Subcutaneous adipose tissue (tissue), 4 donors: ENCODE results near the gene DUOX1. TPM values are rescaled to one million over a fixed set of nuclear protein-coding genes. Genes with fewer than 3 reads are reported as not detected.

Experiments
- CTCF ChIP-seq: fragments of 450-650 bp; IDR thresholded peaks from one replicate; pipeline ENCODE4 v1.5.1; 2016; ENCODE audit warnings: low read depth, mild to moderate bottlenecking, control low read depth, antibody characterized with exemption, moderate library complexity
- total RNA-seq, 4 donors: library from RNA; depleted of rRNA; stranded (reverse); fragments of >200 nt; gene quantifications; one replicate each; pipeline ENCODE4 v1.1.0, GENCODE V29; 2016

Gene DUOX1
- total RNA-seq, 4 donors from 2014 or later = 0.44 to 0.85 (median 0.57) TPM; not detected in 1

DNA sequence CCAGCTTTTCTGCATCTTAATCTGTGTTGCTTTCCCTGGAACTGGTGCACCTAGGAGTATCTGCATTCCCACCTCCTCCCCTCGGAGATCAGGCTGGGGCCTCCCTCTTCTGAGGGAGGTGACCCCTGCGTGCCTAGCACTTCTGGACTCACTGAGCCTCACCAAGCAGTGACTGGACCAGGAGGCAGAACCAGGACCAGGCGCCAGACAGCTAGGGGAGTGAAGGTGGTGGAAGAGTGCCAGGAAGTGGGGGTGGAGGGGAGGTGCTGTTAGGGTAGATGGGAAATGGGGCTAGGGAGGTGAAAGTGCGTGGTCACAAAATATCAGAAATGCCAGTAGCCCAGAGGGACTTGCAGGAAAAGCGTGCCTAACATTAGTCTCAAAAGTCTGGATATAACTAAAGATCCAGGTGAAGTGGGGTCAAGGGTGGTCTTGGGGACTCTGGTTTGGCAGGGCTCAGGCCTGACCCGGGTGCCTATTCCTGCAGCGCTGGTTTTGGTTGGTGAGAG is 14.4 kb upstream of the DUOX1 start:
- no peak for TF ChIP-seq CTCF

- no peak for TF ChIP-seq CTCF
These were observed 13.8 kb upstream of the DUOX1 start for GRCh38 chr15:45116006-45116481.

DNA sequence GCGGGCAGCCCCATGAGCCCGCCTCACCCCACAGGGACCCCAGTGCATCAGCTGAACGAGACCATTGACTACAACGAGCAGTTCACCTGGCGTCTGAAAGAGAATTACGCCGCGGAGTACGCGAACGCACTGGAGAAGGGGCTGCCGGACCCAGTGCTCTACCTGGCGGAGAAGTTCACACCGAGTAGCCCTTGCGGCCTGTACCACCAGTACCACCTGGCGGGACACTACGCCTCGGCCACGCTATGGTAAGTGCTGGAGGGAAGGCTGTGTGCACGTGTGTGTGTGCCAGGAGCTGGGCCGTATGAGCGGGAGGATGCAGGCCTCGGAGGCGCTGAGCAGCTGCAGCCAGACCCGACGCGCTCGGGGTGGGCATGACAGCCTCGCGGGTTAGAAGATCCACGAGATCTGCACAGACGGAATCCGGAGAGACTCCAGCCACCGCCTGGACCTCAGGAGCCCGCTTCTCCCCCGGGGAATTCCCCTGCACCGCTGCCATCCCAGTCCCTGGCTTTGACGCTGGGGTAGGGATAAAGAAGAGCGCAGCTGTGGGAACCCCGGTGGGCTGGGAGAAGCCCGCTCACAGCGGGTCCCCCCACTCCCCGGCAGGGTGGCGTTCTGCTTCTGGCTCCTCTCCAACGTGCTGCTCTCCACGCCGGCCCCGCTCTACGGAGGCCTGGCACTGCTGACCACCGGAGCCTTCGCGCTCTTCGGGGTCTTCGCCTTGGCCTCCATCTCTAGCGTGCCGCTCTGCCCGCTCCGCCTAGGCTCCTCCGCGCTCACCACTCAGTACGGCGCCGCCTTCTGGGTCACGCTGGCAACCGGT is 13.1 kb upstream of the DUOX1 start:
- TF ChIP-seq CTCF = no peak

DNA sequence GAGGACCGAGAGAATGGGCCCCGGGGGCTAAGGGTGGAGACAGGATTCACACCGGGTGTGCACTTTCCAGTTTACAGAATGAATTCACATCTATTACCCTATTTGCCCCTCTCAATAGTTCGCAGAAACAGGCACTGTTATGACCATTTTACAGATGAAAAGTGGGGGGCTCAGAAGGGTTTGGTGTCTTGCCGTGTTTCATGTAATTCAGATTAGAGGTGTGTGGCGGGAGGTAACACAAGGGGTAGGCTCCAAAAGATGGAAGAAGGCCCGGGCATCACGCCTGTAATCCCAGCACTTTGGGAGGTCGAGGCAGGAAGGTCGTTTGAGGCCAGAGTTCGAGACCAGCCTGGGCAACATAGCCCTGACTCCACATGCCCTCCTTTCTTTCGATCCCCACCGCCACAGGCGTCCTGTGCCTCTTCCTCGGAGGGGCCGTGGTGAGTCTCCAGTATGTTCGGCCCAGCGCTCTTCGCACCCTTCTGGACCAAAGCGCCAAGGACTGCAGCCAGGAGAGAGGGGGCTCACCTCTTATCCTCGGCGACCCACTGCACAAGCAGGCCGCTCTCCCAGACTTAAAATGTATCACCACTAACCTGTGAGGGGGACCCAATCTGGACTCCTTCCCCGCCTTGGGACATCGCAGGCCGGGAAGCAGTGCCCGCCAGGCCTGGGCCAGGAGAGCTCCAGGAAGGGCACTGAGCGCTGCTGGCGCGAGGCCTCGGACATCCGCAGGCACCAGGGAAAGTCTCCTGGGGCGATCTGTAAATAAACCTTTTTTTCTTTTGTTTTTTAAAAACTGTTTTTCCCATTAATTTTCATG is 12.3 kb upstream of the DUOX1 start:
- no peak for TF ChIP-seq CTCF

DNA sequence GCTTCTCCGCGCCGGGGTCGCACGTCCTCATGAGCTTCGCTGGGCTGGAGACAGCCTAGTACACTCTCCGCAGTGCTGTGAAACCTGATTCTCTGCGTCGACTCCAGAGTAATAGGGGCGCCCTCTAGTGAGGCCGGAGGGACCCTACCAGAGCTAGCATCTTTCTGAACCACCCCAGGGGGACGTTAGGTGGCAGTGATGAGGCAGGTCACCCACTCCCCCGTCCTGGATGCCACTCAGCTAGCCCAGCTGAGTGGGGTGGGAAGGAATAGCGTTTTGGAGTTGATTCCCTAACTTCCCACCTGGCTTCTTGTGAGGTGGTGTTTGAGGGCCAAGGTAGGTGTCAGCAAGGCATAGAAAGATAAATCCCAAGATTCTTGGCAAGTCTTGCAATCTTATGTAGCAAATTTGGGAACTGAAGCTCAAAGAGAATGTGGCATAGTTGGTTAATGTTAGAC is 11.6 kb upstream of the DUOX1 start:
- no peak for TF ChIP-seq CTCF

DNA sequence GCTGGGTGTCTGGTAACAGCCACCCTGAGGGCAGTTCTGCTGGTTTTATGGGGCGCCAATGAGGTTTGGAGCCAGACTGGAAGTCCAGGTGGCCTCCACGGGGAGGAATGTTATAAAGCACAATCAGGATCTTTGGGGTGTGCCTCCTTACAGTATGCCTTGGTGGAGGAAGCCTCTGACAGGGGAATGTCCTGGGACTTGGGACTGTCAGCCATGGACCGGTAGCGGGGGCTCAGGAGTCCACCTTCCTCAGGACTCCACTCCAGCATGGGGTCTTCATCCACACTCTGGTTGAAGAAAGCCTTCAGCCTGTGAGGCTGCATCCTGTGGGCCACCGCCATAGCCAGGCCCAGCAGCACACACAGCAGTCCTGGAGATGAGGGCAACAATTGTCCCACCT is 10.8 kb upstream of the DUOX1 start:
- no peak for TF ChIP-seq CTCF
